Skin epidermis (tissue), 12 donors: ENCODE data around the gene CCDC92B.

Experiments
- H3K27ac ChIP-seq, 21 experiments: fragments of 200-600 bp; sonication (generic) in 11 of 21; one replicate each; pipeline ENCODE4 v1.5.0; 2020; ENCODE audit warnings: mild to moderate bottlenecking in 3 of 21, inconsistent platforms in 2 of 21, moderate library complexity in 2 of 21
- H3K4me3 ChIP-seq, 7 experiments: fragments of 200-600 bp; sonication (generic) in 2 of 7; one replicate each; pipeline ENCODE4 v1.5.0; 2020; ENCODE audit warnings: inconsistent platforms in 2 of 7, mild to moderate bottlenecking in 2 of 7, moderate library complexity in 1 of 7

The CCDC92B gene

DNA sequence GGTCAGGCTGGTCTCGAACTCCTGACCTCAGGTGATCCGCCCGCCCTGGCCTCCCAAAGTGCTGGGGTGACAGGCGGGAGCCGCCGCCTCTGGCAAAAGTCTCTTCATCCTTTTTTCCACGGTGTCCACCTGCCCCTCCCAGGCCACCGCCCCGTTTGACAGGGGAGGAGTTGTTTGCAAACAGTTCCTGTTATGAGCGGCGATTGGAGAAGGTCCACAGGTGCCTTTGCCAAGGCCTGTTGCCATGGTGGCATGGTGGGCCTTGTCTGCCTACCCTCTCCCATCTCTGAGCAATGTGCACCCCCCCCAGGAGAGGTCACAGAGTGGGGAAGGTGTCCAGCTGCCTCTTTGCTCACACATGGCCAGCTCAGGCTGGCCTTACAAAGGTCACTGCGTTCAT, 30.8 kb upstream of the CCDC92B start:
- Histone ChIP-seq H3K27ac (no peak overlapping the region), H3K4me3 (no peak overlapping the region)

DNA sequence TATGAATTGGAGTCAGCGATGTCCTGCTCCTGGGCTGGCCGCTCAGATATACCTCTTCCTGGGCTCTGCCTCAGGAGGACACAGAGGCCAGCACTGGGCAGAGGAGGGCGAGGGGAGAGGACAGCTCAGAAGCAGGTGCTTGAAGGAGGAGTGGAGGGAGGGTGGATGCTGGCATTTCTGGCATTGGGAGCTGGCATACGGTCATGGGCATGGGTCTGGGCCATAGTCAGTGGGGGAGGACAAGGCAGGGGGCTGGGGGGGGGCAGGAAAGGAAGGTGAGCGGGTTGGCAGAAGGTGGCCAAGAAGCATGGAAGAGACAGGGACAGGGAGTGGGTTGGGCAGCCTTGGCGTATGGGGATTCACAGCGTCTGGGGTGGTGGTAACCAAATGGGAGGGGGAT, 30.1 kb upstream of the CCDC92B start:
- H3K27ac ChIP-seq = no peak overlapping the region
- no peak overlapping the region for H3K4me3 ChIP-seq

DNA sequence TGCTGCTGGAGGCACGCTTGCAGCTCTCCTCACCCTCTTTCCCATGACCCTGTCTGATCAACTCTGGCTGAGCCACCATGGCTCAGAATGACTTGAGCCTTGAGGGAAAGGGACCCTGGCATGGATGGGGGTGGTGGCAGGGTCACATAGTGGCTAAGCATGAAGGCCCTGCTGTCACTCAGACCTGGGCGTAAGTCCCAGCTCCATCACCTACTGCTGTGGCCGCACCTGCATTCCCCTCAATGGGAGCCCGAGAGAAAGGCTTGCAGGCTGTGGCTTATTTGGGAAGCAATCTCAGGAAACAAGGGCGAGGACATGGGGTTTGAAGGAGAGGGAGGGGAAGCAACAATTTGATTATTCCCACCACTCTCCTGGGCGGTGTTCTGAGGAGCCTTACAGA, 29.0 kb upstream of the CCDC92B start:
- no peak overlapping the region for H3K27ac ChIP-seq

DNA sequence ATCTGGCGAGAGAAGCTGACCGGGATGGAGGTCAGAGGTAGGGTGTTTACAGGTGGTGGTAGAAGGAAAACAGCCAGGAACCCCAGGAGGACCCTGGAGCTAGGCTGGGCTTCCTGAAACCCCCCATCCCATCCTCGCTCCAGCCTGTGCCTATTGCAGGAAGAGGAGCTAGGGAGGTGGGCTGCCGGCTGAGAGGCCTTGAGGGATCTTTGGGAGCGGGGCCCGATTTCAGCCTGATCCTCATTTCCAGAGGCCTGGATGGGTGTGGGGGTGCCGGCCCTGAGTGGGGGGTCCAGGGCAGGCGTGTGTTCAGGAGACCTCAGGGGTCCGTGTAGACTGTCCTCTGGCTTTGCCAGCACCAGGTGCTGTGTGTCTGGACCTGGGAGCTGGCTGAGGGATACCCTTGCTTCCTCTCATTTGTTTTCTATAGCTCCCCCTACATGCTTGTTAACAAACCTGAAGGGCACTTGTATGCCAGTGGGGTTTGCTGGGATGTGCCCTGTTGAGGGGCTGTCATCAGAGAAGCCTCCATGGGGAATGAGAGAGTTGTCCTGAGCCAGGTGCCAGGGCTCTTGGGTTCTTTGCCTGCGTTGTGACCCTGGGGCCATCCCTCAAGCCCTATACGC, 27.9 kb upstream of the CCDC92B start:
- H3K4me3 ChIP-seq = peak overlapping the region in 1 of 7 experiments; percentile 9
- H3K27ac ChIP-seq = no peak overlapping the region

More for the DNA sequence above, 29.0 kb upstream of the CCDC92B start:
- no peak overlapping the region for H3K4me3 ChIP-seq

DNA sequence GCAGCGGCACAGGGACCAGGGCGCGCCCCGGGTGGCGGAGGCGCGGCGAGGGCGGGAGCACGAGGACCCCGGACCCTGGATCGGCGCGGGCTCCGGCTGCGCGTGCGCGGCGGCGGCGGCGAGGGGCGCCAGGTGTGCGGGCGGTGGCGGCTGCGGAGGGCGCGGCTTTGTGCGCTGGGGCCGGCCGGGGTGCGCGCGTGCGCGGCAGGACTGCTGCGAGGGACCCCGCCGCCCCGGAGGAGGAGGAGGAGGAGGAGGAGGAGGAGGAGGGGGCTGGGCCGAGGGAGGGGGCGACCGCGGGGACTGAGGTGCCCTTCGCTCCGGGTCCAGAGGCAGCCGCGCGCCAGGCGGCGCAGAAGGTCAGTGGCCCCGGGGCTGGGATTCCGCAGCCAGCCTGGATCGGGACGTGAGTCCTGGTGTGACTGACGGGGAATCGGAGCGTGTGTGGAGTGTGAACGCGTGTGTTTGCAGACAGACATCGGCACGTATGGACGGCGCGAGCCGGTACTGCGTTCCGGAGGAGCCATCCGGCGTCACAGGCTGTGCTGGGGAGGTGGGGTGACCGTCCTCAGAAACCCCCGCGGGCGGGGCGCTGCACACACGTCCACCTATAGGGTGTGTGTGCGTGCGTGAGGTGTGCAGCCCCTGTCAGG, 27.3 kb upstream of the CCDC92B start:
- H3K27ac ChIP-seq = no peak overlapping the region
- H3K4me3 ChIP-seq = peak overlapping the region in 2 of 7 experiments; percentile 9 to 10

DNA sequence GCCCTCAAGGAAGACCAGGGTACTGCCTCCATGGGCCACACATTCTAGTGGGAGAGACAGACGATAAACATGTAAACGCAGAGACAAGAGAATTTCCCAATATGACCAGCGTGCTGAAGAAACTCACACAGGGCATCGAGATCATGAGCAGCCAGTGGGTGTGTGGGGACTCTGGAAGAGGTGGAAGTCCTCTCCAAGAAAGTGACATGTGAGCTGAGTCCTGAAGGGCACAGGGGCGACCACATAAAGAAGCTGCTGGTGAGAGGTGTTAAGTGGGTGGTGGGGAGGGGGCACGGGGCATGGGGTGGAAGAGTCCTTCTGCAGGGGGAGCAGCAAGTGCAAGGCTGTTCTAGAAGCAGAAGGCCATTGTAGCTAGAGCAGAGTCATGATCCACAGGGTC, 25.8 kb upstream of the CCDC92B start:
- no peak overlapping the region for H3K4me3 ChIP-seq
- H3K27ac ChIP-seq = no peak overlapping the region

DNA sequence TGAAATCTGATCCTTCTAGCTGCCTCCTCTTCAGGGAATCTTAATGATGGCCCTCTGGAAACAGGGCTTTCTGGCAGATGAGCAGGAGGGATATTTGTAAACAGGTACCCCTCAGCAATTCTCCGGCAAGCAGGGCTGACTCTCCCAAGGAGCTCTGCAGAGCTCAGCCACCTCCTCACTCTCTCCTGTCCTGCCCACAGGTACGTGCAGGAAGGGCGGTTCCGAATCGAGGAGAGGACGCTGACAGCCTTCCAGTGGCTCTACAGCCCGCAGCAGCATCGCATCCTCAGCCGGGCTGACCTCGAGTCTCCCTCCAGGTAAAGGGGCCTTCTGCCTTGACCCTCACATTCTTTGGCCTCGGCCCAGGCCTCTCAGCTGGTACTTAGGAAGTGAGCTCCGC, 20.7 kb upstream of the CCDC92B start:
- no peak overlapping the region for H3K4me3 ChIP-seq
- H3K27ac ChIP-seq = no peak overlapping the region

DNA sequence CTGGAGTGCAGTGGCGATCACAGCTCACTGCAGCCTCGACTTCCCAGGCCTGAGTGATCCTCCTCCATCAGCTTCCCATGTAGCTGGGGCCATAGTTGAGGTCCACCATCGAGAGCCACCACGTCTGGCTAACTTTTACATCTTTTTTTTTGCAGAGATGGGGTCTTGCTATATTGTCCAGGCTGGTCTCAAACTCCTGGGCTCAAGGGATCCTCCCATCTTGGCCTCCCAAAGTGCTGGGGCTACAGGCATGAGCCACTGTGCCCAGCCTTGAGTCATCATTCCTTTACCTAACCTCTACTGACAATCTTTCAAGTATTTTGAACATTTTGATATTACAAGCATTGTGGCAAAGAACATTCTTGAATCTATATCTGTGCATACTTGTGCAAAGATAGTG, 9.4 kb upstream of the CCDC92B start:
- H3K27ac ChIP-seq = no peak overlapping the region
- H3K4me3 ChIP-seq = no peak overlapping the region

DNA sequence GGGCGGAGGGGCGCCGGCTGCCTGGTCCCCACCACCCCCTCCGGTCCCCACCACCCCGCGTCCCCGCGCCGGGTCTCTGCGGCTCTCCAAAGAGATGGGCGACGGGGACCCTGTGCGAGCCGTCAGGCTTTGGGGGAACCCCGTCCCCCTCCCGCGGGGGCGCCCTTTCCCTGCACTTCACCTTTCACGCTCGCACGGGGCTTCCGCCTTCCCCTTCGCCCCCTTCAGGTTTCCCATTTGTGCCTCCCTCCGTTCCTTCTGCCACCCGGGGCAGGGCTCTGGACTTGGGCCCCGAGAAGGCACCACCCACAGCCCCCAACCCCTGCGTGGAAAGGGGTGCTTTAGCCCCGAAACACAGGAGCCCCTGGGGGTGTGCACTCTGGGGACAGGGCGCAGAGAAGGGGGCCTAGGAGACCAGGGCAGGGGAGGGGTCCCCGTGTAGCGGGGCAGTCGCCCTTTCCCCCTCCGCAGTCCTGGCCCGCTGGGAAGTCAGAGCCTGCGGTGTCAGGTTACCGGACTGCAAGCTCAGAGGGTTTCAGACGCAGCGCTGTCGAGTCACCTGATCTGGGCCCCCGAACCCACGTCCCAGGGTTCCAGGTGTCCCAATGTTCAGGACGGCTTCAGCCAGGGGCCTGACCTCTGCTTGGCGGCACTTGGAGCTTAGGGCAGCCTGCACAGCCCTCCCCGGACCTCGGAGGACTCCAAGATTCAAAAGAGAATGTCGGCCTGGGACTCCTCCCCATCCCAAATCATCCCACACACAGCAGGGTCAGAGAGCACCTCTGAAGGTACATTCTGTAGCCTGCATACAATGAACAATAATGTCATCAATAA, 6.7 kb upstream of the CCDC92B start:
- Histone ChIP-seq H3K4me3 (peak overlapping the region in 3 of 7 experiments; percentile 7 to 37 (median 10)), H3K27ac (no peak overlapping the region)

DNA sequence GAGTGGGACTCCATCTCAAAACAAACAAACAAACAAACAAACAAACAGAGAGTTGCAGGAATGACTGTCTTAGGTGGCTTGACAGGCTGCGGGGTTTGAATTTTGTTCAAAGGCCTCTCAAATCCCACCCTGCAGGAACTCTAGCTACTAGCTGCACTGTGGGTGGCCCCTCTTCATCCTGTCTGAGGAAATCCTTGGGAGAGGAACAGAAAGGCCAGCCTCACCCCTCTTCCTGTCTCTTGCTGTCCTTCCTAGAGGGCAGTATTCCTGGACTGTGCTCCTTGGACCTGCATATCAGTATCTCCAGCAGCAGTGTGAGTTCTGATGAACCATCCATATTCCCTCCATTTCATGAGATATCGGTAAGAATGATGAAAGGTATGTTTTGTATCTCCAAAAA, 2.0 kb upstream of the CCDC92B start:
- no peak overlapping the region for H3K4me3 ChIP-seq

DNA sequence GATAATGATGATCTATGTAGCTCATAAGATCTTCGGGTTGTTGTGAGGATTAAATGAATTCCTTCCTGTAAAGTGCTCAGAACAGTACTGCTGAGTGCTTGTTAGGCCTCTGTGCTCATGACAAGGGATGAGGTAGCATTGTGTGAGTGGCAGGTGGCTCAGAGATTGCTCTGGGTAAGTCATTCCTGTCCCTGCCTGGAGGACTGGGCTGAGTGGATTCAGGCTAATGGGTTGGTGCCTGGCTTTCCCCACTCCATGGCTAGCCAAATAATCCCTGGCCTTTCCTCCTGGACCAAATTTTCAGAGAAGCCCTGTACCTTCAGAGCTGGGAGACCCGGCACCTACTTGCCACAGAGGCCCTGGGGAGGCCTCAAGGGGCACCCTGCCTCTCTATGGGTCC, 1.3 kb upstream of the CCDC92B start:
- no peak overlapping the region for H3K4me3 ChIP-seq
- no peak overlapping the region for H3K27ac ChIP-seq

More for the DNA sequence above, 2.0 kb upstream of the CCDC92B start:
- no peak overlapping the region for H3K27ac ChIP-seq

DNA sequence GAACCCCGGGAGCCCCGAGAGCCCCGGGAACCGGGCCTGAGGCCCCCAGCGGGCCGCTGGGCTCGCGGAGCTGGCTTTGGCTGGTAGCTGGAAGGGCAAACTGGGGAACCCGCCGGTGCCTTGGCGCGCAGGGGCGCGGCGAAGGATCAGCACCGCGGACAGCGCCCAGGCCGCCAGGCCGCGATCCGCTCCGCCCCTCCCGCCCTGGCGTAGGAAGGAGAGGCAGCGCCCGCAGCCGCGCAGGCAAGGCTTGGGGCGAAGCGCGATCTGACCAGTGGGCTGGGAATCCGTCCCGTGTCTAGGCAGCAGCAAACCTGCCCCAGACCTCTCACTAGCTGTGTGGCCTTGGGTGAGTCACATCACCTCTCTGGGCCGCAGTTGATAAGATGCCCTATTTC, 331 bp upstream of the CCDC92B start:
- H3K4me3 ChIP-seq = peak overlapping the region in 2 of 7 experiments; percentile 5 to 9
- no peak overlapping the region for H3K27ac ChIP-seq

DNA sequence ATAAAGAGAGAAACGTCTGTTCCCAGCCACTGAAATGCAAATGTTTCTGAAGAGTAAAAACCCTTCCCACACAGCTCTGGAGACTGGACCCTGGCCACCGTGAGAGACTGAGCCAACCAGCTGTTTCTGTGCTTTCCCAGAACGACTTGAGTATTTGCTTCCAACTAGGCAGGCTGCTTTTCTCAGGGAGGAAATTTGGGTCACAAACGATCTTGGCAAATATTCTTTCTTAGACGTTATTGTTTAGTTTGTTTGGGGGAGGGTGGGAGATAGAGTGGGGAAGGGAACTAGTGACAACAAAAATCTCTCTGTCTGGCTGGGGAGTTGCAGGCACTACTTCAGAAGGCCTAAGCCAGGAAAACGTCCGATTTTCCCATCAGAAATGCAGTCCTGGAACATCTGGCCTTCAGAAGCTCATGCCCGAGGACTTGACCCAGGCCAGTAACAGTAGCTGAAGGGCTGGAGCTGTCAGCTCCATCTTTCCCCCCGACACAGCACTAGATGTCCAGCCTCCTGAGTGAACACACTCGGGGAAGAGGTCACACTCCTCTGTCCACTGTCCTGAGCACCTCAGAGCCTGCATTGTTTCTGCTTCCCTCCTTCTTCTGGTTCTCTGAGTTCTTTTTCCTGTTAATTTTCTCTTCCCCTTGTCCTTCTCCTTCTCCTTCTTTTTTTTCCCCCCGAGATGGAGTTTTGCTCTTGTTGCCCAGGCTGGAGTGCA, 4.0 kb downstream of the CCDC92B start:
- Histone ChIP-seq H3K27ac (no peak overlapping the region), H3K4me3 (no peak overlapping the region)

DNA sequence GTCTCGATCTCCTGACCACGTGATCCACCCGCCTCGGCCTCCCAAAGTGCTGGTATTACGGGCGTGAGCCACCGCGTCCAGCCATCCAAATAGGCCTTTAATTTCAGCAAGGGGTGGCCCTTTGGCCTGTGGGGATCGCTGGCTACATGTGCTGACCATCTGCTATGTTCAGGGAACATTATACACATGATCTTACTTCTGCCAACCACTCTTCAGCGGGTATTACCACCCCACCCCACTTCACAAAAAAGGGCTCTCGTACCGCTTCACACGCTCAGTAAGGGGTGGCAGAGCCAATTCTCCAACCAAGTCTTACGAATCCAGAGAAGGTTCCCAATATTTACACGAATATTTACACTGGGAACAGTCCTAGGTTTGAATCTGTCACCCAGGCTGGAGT, 11.8 kb downstream of the CCDC92B start:
- H3K4me3 ChIP-seq = no peak overlapping the region
- H3K27ac ChIP-seq = no peak overlapping the region

DNA sequence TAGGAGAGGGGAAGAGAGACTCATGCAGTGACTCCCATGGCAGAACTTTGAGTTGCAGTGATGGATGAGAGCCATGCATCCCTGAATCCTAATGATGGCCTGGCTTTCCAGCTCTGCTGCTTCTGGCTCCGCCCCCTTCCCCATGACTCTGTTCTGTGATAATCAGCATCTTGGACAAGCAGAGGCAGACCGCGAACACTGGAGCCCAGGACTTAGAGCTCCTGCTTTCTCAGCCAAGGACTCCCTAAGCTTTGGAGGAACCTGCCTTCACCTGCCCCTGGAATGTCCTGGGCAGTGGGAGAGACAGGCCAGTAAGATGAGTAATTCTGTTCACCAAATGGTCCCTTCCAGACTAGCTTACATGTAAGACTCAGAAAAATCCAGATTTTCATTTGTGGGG, 12.5 kb downstream of the CCDC92B start:
- H3K4me3 ChIP-seq = no peak overlapping the region
- H3K27ac ChIP-seq = no peak overlapping the region

DNA sequence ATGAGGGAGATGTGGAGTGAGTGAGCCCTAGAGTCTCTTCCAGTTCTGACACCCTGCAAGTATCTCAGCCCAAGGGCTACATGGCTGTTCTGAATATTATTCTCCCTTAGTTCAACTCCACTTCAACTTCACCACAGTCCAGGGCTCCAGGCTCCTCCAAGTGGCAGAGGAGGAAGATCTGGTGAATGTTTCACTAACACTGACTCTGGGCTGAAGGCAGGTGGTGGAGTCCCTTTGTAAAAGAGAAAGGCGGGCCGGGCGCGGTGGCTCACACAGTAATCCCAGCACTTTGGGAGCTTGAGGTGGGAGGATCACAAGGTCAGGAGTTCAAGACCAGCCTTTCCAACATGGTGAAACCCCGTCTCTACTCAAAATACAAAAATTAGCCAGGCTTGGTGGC, 13.6 kb downstream of the CCDC92B start:
- Histone ChIP-seq H3K4me3 (no peak overlapping the region), H3K27ac (no peak overlapping the region)

DNA sequence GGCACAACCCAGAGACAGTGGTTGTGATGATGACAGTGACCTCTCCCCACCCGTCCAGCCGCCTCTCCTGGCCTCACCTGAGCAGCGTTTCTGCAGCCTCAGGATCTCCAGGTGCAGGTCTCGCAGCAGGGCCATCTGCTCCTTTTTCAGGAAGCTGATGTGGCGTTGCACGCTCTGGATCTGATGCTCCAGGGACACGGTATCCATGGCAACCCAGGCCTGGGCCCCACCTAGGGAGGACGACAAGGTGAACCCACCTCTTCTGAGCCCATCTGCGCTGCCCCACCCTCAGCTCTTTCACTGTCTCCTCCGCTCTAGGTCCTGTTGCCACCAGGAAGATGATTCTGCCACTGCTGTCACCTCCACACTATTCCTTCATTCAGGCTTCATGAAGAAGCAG, 14.5 kb downstream of the CCDC92B start:
- no peak overlapping the region for H3K4me3 ChIP-seq
- H3K27ac ChIP-seq = no peak overlapping the region

DNA sequence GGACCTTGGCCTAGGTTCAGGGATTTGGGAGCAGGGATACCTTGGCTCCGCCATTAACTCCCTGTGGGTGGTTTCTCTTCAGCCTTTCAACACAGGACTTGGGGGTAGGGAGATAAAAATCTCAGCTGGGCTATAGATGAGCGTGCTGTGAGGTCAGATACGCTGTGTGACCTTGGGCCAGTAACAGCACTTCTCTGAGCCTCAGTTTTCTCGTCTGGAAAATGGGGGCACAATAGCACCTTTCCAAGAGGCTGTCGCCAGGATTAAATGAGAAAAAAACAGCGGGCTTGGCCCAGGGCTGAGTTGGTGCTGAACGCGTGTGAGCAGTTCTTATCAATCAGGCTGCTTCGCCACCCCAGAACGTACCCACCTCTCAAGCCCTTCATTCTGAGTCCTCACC, 17.6 kb downstream of the CCDC92B start:
- Histone ChIP-seq H3K27ac (no peak overlapping the region), H3K4me3 (no peak overlapping the region)

DNA sequence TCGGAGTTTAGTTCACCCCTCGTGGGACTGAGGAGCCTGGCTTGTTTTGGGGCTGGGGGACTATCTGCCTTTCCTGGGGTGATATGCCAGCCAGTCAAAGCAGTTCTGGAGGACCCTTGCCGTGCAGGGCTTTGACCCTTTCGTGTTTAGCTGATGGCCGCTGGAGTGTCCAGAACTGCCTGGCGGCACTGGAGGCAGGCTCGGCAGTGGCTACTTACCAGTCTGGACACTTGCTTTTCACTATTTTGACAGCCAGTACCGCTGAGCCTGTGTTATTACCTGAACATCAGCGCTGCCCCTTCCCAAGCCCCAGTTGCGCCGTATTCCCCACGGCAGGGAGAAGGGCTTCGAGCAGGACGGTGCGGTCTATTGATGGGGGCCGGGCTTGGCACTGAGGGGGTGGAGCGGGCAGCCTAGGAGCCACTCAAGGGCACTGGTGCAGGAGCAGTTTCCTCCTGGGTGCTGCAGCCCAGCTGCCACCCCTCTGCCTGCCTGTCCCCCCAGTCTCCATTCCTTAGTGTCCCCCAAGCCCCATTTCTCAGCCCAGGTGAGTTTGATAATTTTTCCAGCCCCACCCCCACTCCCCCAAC, 18.6 kb downstream of the CCDC92B start:
- no peak overlapping the region for H3K4me3 ChIP-seq
- H3K27ac ChIP-seq = no peak overlapping the region

DNA sequence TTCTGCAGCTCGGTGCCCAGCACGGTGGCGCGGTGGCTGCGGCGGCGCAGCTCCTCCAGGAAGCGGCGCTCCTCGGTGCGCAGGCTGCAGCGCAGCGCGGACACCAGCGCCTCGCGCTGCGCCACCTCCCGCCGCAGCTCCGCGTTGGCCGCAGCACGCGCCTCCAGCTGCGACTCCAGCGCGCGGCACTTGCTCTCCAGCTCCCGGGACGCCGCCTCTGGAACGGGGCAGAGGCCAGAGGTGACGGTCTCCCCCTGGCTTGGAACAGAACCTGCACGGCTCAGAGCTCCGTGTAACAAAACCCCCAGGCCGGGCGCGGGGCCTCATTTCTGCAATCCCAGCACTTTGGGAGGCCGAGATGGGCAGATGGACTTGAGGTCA, 24.7 kb downstream of the CCDC92B start:
- Histone ChIP-seq H3K4me3 (peak overlapping the region in 4 of 7 experiments; percentile 8 to 41 (median 34)), H3K27ac (no peak overlapping the region)
